HL-60 (cell line): ENCODE measurements around the gene NBAS.

Experiments used
- GABPA ChIP-seq: IDR thresholded peaks from 2 replicates; pipeline ENCODE4 v1.6.1; 2012; ENCODE audit warnings: low read depth
- POLR2AphosphoS5 ChIP-seq: IDR thresholded peaks from 2 replicates; pipeline ENCODE4 v1.6.1; 2012; ENCODE audit warnings: low read depth
- REST ChIP-seq: IDR thresholded peaks from 2 replicates; pipeline ENCODE4 v1.6.1; 2012; ENCODE audit warnings: low read depth; ENCODE audit not compliant: insufficient replicate concordance
- TF ChIP-seq, protein P1 (sequence below): IDR thresholded peaks from one replicate; pipeline ENCODE4 v1.5.1; 2011; ENCODE audit warnings: low read length, control low read depth, inconsistent platforms; ENCODE audit not compliant: insufficient read depth

DNA sequence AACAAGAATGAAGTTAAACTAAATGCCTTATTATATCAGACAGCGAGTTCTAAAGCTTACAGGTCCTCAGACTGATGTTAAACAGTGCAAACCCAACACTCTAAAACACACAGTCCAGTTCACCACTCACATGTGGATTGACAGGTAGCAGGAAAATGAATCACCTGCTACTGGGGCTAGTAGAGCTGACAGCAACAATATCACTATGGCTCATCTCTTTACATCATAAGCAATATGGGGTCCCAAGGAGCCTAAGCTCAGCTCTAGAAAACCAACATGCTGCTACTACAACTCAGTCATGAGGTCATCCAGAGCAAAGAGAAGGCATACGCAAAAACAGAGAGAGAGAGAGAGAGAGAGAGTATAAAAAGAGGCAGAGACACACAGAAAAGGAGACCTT, 145.4 kb downstream of the NBAS start:
- TF ChIP-seq, protein P1, sequence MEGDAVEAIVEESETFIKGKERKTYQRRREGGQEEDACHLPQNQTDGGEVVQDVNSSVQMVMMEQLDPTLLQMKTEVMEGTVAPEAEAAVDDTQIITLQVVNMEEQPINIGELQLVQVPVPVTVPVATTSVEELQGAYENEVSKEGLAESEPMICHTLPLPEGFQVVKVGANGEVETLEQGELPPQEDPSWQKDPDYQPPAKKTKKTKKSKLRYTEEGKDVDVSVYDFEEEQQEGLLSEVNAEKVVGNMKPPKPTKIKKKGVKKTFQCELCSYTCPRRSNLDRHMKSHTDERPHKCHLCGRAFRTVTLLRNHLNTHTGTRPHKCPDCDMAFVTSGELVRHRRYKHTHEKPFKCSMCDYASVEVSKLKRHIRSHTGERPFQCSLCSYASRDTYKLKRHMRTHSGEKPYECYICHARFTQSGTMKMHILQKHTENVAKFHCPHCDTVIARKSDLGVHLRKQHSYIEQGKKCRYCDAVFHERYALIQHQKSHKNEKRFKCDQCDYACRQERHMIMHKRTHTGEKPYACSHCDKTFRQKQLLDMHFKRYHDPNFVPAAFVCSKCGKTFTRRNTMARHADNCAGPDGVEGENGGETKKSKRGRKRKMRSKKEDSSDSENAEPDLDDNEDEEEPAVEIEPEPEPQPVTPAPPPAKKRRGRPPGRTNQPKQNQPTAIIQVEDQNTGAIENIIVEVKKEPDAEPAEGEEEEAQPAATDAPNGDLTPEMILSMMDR = no peak
- TF ChIP-seq GABPA (no peak), REST (no peak), POLR2AphosphoS5 (no peak)
